Natural killer cell (primary cell): ENCODE measurements around the gene PDE8A. TPM values are rescaled to one million over a fixed set of nuclear protein-coding genes. Genes with fewer than 3 reads are reported as not detected.

Experiments
- ATAC-seq, 3 donors: fragments of 150-1000 bp in 2 of 3; fragments of 200-7000 bp in 1 of 3; cut with Tn5 transposase; 1 replicate in 1 of 3; 2 replicates in 2 of 3; pipeline ENCODE4 v1.10.0; 2021; ENCODE audit warnings: mild to moderate bottlenecking in 2 of 3, moderate library complexity in 2 of 3
- DNase-seq, 2 donors: peaks; one replicate each; pipeline versions ENCODE4 v3.0.0 to v3.0.0-alpha.2; 2013 to 2021; ENCODE audit warnings: mixed read lengths in 1 of 2
- H3K27ac ChIP-seq: one replicate; pipeline ENCODE4 v1.5.1; 2013; ENCODE audit warnings: mild to moderate bottlenecking, low read length
- H3K27me3 ChIP-seq: one replicate; pipeline ENCODE4 v1.6.1; 2013; ENCODE audit warnings: low read length; ENCODE audit not compliant: control insufficient read depth, insufficient read depth
- H3K36me3 ChIP-seq: one replicate; pipeline ENCODE4 v1.6.1; 2013; ENCODE audit warnings: low read length; ENCODE audit not compliant: control insufficient read depth, insufficient read depth
- H3K4me1 ChIP-seq: one replicate; pipeline ENCODE4 v1.6.1; 2013; ENCODE audit warnings: low read length; ENCODE audit not compliant: control insufficient read depth, insufficient read depth
- H3K4me3 ChIP-seq: one replicate; pipeline ENCODE4 v1.5.1; 2013; ENCODE audit warnings: low read length
- H3K9me3 ChIP-seq: one replicate; pipeline ENCODE4 v1.6.1; 2013; ENCODE audit warnings: low read length; ENCODE audit not compliant: control insufficient read depth, insufficient read depth
- H3K27ac Mint-ChIP-seq, 2 donors: one replicate each; pipeline ENCODE4 v1.8.0; 2022; ENCODE audit warnings: mild to moderate bottlenecking in 2 of 2, mixed read lengths in 2 of 2, moderate library complexity in 1 of 2
- H3K27me3 Mint-ChIP-seq, 2 donors: one replicate each; pipeline ENCODE4 v1.8.0; 2022; ENCODE audit warnings: low read depth in 2 of 2, mixed read lengths in 2 of 2
- H3K36me3 Mint-ChIP-seq: one replicate; pipeline ENCODE4 v1.8.0; 2022; ENCODE audit warnings: mixed read lengths
- H3K4me1 Mint-ChIP-seq, 2 donors: one replicate each; pipeline ENCODE4 v1.8.0; 2022; ENCODE audit warnings: mixed read lengths in 2 of 2
- H3K4me3 Mint-ChIP-seq: one replicate; pipeline ENCODE4 v1.8.0; 2022; ENCODE audit warnings: mild to moderate bottlenecking, moderate library complexity, mixed read lengths
- H3K9me3 Mint-ChIP-seq, 2 donors: one replicate each; pipeline ENCODE4 v1.8.0; 2022; ENCODE audit warnings: mixed read lengths in 2 of 2
- WGBS: methylation state at CpG from one replicate; pipeline ENCODE4 v1.1.7; 2013; ENCODE audit warnings: missing lambda C conversion rate; ENCODE audit not compliant: insufficient coverage; 5-methylcytosine and 5-hydroxymethylcytosine counted together
- intact Hi-C: fragments of 100-400 bp; cut with micrococcal nuclease; formaldehyde crosslinking; loops from one replicate; pipeline ENCODE4 v1.14.2; 2022
- total RNA-seq, 4 donors: library from RNA; stranded (reverse); fragments of 120-200 nt in 1 of 4; gene quantifications; one replicate each; pipeline versions ENCODE4 v1.2.3 to v1.2.4, GENCODE V29; 2013 to 2022
- TF ChIP-seq, protein P1 (sequence below): fragments of 200-600 bp; IDR thresholded peaks from one replicate; pipeline ENCODE4 v1.8.0; 2022; ENCODE audit warnings: antibody characterized with exemption

Gene PDE8A
- total RNA-seq, 3 donors from 2014 or later (not counting 1 experiment from before 2014, with no cell fraction given) = 21.0 to 24.2 (median 23.8) TPM

DNA sequence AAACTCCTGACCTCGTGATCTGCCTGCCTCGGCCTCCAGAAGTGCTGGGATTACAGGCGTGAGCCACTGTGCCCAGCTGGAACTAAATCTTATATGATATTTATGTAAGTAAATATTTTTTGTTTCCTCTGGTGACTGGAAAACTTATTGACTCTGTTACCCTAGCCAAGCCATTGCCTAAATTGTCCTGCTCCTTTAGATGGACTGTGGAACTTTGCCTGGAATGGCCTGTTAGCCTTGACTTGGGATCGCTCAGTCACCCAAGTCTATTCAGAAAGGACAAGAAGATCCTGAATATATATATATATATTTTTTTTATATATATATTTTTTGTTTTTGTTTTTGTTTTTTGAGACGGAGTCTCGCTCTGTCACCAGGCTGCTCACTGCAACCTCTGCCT is 113.9 kb downstream of the PDE8A start:
- 98% methylated on average over 5 of the region's 6 CpGs for whole genome bisulfite sequencing
- no peaks in the 10 kb centered on the region for H3K36me3 Mint-ChIP-seq
- no peaks in the 10 kb centered on the region for H3K27me3 ChIP-seq
- no peak overlapping the region for H3K27ac ChIP-seq
- H3K9me3 ChIP-seq = no peaks in the 10 kb centered on the region
- intact Hi-C loops = no loop called here
- no peak overlapping the region for H3K4me3 ChIP-seq
- TF ChIP-seq, protein P1, sequence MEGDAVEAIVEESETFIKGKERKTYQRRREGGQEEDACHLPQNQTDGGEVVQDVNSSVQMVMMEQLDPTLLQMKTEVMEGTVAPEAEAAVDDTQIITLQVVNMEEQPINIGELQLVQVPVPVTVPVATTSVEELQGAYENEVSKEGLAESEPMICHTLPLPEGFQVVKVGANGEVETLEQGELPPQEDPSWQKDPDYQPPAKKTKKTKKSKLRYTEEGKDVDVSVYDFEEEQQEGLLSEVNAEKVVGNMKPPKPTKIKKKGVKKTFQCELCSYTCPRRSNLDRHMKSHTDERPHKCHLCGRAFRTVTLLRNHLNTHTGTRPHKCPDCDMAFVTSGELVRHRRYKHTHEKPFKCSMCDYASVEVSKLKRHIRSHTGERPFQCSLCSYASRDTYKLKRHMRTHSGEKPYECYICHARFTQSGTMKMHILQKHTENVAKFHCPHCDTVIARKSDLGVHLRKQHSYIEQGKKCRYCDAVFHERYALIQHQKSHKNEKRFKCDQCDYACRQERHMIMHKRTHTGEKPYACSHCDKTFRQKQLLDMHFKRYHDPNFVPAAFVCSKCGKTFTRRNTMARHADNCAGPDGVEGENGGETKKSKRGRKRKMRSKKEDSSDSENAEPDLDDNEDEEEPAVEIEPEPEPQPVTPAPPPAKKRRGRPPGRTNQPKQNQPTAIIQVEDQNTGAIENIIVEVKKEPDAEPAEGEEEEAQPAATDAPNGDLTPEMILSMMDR = no peak
- H3K4me3 Mint-ChIP-seq = no peak overlapping the region
- H3K4me1 ChIP-seq = peaks cover 7% of the 10 kb centered on the region
- DNase-seq (no peak), ATAC-seq (no peak)
- H3K36me3 ChIP-seq = peaks cover 10% of the 10 kb centered on the region
- no peaks in the 10 kb centered on the region for H3K4me1 Mint-ChIP-seq
- no peak overlapping the region for H3K27ac Mint-ChIP-seq
- no peaks in the 10 kb centered on the region for H3K9me3 Mint-ChIP-seq
- H3K27me3 Mint-ChIP-seq = no peaks in the 10 kb centered on the region

DNA sequence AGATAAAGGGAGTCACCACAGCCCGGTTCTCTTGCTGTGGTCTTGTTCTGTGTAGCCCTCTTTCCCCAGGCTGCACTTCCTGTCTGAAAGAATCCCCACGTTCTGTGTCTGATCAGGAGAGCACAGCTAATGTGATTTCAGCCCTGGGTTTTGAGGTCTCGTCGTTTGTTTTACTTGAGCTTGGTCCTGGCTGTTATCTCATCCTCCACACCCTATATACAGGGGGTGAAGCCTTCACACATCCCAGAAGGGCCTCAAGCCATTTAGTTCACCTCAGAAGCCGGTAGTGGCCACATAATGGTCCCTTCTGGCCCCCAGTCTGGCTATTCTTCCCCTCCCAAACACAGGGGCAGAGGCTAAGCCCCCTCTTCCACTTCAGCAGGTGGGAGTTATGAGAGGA is 115.6 kb downstream of the PDE8A start:
- Mint-ChIP-seq H3K4me3 (no peak overlapping the region), H3K36me3 (no peaks in the 10 kb centered on the region), H3K4me1 (no peaks in the 10 kb centered on the region), H3K27ac (no peak overlapping the region), H3K27me3 (no peaks in the 10 kb centered on the region), H3K9me3 (no peaks in the 10 kb centered on the region)
- H3K27ac ChIP-seq = no peak overlapping the region
- no peak overlapping the region for H3K4me3 ChIP-seq
- H3K27me3 ChIP-seq = no peaks in the 10 kb centered on the region
- intact Hi-C loops = no loop called here
- ATAC-seq (no peak), DNase-seq (no peak)
- 82% methylated on average over 5 of the region's 5 CpGs for WGBS
- no peaks in the 10 kb centered on the region for H3K9me3 ChIP-seq
- TF ChIP-seq, protein P1 = no peak
- peaks cover 3% of the 10 kb centered on the region for H3K36me3 ChIP-seq
- peaks cover 12% of the 10 kb centered on the region for H3K4me1 ChIP-seq

- Mint-ChIP-seq H3K9me3 (no peaks in the 10 kb centered on the region), H3K4me1 (no peaks in the 10 kb centered on the region), H3K4me3 (no peak overlapping the region), H3K27ac (no peak overlapping the region), H3K27me3 (no peaks in the 10 kb centered on the region), H3K36me3 (no peaks in the 10 kb centered on the region)
- Histone ChIP-seq H3K27ac (no peak overlapping the region), H3K36me3 (no peaks in the 10 kb centered on the region), H3K9me3 (no peaks in the 10 kb centered on the region), H3K4me1 (peaks cover 12% of the 10 kb centered on the region), H3K4me3 (no peak overlapping the region), H3K27me3 (no peaks in the 10 kb centered on the region)
- no peak for DNase-seq
- no CpG with 5 or more reads among the region's 2 CpGs for WGBS
- intact Hi-C loops = no loop called here
- TF ChIP-seq, protein P1 = no peak
- no peak for ATAC-seq
Observed at GRCh38 chr15:85097725-85098124, 116.1 kb downstream of the PDE8A start.

DNA sequence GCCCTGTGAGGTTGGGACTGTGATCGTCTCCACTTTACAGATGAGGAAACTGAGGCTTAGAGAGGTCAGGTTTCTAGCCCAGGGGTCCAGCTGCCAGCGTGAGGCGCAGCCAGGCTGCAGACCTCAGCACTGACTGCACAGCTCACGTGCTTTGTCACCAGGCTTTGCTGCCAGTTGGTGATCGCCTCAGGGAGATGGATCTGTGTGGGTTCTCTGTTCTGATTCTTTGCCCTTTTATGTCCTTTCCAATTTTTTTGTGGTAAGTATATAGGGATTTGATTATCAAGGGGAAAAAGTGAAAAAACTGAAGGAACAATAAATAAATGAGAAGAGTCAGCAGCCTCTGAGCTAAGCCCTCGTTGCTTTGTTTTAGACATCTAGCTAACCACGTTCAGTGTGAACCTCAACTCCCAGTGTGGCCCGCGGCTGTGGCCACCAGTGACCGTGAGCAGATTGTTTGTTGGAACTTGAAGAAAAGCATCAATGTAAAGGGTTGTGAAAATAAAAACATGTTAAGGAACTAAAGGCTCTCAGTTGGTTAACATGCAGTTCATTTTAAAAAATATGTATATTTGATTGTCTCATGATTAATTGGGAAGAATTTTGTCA is 117.6 kb downstream of the PDE8A start:
- TF ChIP-seq, protein P1 = no peak
- Mint-ChIP-seq H3K27me3 (no peaks in the 10 kb centered on the region), H3K4me1 (peaks cover 0 to 4% of the 10 kb centered on the region in 2 donors), H3K27ac (no peak overlapping the region), H3K9me3 (no peaks in the 10 kb centered on the region), H3K36me3 (no peaks in the 10 kb centered on the region), H3K4me3 (no peak overlapping the region)
- 86% methylated on average over 10 of the region's 10 CpGs for WGBS
- Histone ChIP-seq H3K27me3 (no peaks in the 10 kb centered on the region), H3K36me3 (no peaks in the 10 kb centered on the region), H3K9me3 (no peaks in the 10 kb centered on the region), H3K4me1 (peaks cover 12% of the 10 kb centered on the region), H3K27ac (no peak overlapping the region), H3K4me3 (no peak overlapping the region)
- DNase-seq (no peak), ATAC-seq (no peak)
- intact Hi-C loops = no loop called here
